HG02973 (cell line): ENCODE data around the gene ATXN7L2.

Experiments
- ATAC-seq: cut with Tn5 transposase; IDR thresholded peaks from one replicate; pipeline ENCODE4 v1.9.1; 2021; ENCODE audit warnings: moderate library complexity; ENCODE audit not compliant: unreplicated experiment

Gene ATXN7L2

DNA sequence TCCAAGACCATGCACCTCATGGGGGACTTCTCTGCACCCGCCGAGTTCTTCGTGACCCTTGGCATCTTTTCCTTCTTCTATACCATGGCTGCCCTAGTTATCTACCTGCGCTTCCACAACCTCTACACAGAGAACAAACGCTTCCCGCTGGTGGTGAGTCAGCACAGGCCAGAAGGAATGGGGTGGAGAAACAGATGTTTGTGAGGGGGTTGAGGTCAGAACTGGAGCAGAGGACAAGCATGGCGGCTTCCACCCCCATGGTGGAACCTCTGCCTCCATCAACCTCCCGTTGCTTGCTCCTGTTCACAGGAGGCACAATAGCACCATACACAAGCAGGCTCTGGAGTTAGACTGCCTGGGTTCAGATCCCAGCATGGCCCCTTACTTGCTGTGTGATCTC, 6.9 kb upstream of the ATXN7L2 start:
- no peak for ATAC-seq

DNA sequence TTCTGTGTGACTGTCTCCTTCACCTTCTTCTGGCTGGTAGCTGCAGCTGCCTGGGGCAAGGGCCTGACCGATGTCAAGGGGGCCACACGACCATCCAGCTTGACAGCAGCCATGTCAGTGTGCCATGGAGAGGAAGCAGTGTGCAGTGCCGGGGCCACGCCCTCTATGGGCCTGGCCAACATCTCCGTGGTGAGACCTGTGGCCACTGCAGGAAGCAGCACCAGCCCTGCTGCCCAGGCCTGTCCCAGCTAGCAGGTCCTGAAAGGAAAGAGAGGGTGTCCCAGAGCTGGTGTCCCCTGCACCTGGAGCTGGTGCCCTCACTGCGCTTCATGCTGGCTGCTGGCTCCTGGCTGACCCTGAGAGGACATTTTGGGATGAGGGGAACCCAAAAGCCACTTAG, 5.9 kb upstream of the ATXN7L2 start:
- no peak for ATAC-seq

DNA sequence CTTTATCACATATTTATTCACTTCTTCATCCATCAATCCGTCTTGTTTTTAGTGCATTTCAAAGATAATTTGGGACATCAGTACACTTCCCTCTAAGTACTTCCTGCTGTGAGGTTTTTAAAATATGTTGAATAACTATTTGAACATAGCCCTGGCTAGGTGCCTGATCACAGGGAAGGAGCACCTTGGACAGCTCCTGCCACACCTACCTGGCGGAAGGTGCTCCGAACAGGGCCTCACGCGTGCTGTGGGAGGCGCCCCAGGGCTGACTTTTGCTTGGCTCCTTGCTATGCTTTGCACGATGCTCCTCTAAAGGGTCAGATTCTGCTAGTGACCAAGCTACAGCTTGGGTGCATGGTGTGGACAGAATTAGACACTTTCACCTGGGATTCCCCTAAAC, 4.9 kb upstream of the ATXN7L2 start:
- no peak for ATAC-seq

DNA sequence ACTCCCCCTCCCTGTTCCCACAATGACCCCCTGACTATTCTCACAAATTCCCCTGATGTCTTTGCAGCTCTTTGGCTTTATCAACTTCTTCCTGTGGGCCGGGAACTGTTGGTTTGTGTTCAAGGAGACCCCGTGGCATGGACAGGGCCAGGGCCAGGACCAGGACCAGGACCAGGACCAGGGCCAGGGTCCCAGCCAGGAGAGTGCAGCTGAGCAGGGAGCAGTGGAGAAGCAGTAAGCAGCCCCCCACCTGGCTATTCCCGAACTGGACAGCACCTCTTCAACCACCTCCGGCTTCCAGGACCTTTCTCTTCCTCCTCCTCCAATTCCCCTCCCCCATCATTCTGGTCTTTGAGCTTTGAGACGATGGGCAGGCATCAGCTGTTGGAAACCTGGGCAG, 4.4 kb upstream of the ATXN7L2 start:
- ATAC-seq, result no peak

DNA sequence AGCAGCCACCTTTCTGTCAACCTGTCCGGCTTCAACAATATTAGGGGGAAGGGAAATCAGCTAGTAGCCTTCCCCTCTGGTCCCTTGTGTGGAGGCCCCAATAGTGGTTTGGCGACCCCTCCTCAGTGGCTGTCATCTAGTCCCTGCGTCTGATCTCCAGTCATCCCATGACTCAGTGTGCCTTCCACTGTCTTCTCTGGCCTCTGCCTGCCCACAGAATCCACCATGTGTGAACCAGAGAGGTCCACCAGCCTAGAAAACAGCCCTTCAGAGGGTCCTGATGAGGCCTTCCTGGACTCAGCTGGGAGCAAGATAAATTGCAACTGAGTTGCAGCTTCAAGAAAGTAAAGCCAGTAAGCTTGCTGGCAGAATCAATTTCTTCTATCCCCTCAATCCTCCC, 3.8 kb upstream of the ATXN7L2 start:
- ATAC-seq, result no peak

DNA sequence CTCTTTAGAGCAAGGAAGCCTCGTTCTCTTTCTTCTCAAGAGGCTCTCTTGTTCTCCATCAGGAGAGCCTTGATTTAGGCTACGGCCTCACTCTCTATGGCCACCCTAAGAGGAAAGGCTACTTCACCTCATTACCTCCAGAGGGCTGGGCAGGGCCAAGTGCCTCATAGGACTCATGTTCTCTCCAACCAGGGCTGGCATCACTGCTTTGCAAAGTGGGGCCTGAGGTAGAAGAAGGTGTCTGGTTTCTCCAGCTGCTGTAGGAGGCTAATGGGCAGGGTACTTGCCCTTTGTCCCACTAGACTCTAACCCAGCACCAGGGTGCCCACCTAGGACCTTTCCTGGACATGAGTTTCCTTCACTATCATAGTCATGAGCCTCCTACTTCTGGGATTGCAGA, 2.1 kb upstream of the ATXN7L2 start:
- ATAC-seq, result no peak

DNA sequence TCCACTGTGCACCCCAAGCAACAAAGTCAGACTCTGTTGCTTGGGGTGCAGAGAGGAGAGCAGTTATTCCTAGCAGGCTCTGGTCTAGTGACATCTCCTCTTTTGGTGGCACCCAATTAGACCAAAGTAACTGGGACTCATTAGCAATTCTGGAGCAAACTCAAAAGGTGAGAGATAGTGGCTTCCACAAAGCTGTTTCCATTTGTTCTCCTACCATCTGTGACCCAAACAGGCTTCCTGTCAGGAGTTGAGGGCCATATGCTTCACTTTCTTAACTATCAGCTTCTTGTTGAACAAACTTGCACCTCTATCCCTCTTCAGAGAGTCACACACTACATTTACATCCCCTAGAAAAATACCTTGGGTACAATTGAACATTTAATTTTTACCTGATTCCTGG, 1.5 kb upstream of the ATXN7L2 start:
- ATAC-seq, result no peak

DNA sequence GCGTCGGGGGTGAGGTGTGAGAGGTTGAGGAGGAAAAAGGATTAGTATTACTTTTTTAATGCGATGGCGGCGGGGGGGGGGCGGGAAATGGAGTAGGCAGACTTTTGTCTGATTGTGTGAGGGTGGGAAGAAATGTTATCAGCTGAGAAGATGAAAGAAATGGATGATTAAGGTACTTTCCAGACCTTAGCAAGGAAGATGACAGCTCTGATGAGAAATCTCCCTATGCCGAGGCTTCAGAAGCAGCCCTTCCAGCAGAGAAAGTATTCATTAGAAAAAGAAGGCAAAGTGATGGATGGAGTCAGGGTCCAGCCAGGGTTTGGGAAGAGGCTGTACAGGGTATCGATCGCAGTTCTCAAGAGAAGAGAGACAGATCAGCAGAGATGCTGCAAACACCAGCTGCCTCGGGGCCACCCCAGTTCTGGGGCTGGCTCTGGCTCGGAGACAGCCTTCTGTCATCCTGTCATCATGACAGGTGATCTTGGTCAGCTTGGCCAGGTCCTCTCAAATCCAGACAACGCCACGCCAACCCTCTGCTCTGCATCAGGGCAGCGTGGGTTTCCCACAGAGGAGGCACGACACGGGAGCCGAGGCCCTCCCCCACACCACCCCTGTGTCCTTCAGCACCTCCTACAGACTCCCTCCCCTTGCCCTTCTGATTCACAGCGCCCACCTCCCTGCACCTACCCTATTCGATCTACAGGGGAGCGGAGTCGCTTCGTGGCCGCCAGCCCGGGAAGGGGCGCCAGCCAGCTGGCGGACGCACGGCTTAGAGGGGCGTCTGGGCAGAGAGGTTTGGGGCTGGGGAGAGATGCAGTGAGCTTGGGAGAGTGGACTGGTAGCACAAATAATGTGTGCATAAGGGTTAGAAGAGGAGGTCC, 674 bp upstream of the ATXN7L2 start:
- peak; percentile 23 for ATAC-seq

DNA sequence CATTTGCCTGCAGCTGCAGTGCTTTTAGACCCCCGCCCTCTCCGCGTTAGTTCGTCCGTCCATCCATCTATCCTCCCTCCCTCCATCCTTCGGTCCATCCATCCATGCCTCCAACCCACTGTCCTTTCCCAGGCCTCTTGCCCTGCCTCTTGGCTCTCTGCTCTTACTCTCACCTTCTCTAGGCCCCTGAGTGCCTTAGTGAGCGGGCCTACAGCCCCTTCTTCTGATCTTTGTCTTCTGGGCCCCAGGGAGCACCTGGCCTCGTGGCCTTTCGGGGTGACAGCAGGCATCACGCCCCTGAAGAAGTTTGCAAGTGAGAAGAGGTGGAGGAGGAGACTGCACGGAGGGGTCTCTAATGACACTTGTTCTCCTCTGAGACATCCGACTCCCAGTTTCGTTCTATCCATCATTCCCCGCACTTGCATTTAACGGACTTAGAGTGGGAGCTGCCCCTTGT, 842 bp downstream of the ATXN7L2 start:
- ATAC-seq, result no peak

DNA sequence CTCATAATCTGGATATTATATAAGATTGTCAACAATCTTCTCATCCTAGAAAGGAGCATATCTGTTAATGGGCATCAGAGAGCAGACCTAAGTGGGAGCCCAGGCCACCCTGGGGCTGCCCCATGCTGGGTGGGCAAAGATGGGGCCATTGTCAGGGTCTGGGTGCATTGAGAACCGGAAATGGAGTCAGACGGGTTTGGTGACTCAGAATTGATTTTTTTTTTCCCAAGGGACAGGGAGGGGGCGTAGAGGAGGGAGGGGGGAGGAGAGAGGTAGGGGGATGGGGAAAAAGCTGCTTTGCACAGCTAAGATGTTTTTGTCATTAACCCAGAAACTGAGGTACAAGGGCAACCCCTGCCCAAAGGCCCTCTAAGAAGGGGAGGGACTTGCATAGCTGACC, 1.3 kb downstream of the ATXN7L2 start:
- ATAC-seq, result no peak

DNA sequence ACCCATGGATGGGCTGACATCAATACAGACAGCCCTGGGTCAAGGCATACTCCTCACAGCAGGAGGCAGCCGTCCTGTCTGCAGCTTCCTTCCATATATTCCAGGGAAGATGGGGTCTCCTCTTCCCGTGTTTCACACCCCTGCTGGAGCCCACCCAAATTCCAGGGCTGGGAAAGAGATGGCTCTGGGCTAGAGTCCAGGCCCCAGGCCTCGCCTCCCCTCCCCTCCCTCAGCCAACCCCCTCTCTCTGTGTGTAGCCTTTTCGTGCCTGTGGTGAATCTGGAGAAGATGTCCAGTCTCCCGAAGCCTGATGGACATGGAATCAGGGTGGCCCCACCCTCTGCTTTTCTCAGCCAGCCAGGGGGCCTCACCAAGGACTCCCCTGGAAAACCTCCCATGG, 3.6 kb downstream of the ATXN7L2 start:
- ATAC-seq, result no peak

DNA sequence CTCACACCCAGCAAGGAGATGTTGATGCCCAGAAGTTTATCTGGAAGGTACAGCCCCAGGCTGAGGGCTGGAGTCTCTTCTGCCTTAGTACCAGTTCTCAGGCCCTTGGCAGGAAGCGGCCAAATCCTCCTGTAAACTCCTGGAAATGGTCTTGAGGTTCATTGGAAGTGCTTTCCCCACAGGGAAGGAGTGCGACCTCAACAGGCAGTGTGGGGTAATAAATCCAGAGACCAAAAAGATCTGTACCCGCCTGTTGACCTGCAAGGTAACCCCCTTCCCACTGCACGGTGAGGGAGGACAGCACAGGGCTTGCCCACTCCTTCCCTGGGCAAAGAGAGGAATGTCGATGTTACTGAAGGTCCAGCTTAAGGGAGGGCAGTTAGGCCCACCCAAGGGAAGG, 4.5 kb downstream of the ATXN7L2 start:
- no peak for ATAC-seq

DNA sequence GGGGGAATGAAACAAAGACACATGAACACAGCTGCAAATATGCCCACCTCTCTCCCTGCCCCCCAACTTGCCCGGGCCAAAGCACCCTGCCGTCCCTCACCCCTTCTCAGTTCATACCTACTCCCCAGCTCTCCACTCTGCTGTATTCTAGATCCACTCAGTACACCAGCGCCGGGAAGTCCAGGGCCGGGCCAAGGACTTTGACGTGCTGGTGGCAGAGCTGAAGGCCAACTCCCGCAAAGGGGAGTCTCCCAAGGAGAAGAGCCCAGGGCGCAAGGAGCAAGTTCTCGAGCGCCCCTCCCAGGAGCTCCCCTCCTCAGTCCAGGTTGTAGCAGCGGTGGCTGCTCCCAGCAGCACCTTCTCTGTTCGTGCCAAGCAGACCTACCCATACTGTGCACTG, 5.0 kb downstream of the ATXN7L2 start:
- ATAC-seq, result no peak

DNA sequence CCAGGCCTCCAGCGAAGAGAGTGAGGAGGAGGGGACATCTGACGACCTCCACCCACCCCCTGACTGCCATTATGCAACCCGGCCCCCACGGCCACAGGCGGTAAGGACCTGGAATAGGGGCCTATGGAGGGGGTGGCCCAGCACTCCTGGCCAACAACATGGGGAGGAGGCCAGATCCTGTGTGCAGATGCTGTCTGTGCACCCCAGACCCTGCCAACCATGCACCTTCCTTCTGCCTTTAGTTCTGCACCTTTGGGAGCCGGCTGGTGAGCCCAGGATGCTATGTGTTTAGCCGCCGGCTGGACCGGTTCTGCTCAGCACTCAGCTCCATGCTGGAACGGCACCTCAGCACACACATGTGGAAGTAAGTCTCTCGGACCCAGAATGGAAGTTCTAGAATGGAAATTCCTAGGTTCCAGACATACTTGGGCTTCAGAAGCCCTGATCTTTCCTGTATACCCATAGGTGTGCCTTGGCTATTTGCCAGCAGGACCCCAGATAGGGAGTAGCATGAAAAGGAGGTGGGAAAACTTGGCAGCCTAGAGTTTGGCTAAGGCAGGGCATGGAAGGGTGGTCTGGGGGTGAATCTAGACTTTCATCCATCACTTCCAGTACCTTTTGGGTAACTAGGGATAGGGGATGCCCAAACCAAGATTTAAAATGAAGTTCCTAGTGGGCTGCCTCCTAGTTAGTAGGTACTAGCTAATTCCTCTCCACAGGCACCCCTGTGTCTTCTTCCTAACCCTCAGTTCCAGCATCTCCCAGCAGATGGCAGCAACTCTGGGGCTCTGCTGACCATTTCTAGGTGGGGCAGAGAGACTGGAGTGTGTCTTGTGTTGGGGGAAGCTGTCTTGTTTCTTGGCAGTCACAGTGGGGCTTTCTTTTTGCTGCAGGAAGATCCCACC, 6.6 kb downstream of the ATXN7L2 start:
- no peak for ATAC-seq

DNA sequence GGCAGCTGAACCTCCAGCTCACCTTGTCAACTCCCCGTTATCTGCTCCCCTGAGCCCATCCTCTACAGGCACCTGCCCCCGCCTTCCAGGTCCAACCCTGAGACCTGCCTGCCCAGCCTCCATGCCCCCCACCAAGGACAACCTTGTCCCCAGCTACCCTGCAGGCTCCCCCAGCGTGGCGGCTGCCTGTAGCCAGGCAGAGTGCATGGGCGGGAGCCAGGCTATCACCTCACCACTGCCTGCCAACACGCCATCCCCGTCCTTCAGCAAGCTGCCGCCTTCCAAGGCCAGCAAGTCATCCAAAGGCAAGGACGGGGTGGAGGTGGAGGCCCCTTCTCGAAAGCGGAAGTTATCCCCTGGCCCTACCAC, 7.2 kb downstream of the ATXN7L2 start:
- no peak for ATAC-seq

DNA sequence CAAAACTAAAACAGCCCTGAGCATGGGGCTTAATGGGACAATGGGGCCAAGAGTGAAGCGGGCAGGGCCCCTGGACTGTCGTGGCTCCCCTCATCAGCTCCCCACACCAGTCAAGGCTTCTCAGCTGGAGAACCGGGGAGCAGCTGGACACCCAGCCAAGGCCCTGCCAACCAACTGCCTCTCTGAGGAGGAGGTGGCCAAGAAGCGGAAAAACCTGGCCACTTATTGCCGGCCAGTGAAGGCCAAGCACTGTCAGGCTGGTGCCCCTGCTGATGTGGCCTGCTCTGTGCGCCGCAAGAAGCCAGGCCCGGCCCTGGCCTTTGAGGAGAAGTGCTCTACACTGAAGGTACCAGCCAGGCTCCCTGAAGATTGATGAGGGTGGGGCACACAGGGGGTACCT, 7.7 kb downstream of the ATXN7L2 start:
- ATAC-seq, result no peak

DNA sequence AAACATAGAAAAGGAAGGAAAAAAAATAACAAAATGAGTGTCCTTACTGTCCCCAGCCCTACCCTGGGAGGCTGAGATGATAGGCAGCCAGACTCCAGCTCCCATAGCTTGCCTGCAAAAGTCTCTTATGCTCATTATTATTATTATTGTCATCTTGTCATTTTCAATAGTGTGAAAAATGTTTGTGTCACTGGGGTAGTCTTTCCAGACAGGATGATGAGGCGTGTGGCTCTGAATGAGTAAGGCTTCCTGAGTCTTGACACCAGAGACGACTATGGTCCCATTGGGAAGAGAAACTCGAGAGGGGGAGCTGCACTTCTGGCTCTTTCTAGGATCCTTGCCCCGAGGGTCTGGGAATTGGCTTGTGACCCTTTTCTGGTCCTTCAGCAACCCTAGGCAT, 9.1 kb downstream of the ATXN7L2 start:
- ATAC-seq, result no peak

DNA sequence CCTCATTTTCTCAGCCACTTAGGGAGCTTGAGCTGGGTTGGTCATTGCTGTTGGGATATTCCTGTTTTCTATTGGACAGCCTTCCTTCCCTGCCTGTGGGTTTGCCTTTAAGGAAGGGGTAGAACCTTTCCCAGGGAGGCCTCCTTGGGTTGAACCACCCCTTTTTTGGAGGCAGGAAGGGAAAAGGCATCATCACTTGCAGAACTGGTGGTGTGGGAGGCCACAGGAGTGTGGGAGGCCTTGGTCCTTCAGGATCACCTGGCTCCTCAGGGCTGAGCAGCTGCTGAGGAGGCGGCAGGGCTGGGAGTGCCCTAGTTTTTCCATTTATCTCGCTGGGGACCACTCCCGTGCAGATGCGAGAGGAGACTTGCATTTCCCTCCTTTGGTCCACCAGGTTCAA, 9.5 kb downstream of the ATXN7L2 start:
- ATAC-seq, result no peak

DNA sequence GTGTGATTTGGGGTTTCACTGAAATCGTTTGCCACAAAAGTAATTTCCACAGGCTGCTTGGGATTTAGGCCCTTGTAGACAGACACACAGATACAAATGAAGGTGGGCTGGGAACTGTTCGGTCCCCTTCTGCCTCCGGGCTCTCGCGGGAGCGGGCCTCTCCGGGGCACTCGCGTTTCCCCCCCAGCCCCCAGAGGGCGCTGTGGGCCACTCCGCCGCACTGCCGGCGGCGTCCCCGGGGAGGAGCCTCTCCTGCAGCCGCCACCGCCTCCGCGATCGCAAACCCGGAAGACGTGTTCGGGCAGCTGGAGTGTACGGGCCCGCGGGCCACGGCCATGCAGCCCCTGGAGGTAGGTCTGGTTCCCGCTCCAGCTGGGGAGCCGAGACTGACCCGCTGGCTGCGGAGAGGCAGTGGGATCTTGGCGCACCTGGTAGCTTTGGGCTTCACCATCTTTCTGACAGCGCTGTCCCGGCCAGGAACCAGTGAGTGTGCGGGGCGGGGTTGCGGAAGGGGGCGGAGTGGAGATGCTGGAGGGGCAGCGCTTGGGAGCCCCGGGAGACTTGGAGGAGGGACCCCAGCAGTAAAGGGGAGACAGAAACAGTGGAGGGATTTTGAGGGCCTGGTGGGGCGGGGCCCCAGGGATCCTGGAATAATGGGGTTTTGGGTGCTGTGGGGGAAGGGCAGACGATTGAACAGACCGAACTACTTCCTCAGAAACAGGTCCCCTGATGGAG, 10.3 kb downstream of the ATXN7L2 start, which contains the start of gene CYB561D1:
Gene CYB561D1 (plus strand): TSS at position 290 of the 735 bp plus-strand sequence. CDS start 46 bp downstream, at position 336.
- ATAC-seq, result peak; percentile 88

DNA sequence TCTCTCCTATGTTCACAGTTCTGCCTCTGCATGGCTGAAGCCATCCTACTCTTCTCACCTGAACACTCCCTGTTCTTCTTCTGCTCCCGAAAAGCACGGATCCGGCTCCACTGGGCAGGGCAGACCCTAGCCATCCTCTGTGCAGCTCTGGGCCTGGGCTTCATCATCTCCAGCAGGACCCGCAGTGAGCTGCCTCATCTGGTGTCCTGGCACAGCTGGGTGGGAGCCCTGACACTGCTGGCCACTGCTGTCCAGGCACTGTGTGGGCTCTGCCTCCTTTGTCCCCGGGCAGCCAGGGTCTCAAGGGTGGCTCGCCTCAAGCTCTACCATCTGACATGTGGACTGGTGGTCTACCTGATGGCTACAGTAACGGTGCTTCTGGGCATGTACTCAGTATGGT, 12.0 kb downstream of the ATXN7L2 start:
- ATAC-seq, result no peak

DNA sequence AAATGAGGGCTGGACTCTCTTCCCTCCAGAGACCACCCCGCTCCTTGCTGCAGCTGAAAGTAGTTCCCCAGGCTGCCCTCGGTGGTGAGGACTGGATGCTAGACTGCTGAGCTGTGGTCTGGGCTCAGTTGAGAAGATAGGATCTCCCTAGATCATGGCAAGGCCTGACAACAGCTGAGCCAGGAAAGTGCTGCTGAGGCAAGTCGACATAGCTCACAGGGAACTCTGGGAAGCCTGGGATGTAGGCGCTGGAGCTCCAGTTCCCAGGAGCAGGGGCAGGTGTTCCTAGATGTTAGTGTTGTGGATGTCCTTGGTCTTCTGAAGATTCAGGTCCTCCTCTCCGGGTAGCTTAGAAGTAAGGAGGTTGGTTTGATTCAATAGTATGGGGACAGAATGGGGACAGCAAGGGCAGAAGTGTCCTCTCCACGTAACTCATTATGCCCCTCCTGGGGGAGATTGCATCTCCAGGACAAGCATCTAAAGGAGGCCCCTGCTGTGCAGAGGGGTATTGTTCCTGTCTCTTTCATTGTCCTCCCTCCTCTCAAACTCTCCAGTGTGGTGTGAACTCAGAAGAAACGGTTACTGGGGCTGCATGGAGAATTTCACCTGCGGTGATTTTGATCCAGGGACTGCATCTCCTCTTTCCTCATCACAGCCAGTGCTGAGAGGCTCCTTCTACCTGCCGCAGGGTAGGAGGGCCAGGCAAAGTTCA, 13.9 kb downstream of the ATXN7L2 start:
- ATAC-seq, result no peak
